Naive thymus-derived CD4-positive, alpha-beta T cell (primary cell): ENCODE data around the gene DRAXIN. TPM values are rescaled to one million over a fixed set of nuclear protein-coding genes. Genes with fewer than 3 reads are reported as not detected.

Experiments used
- ATAC-seq: fragments of 150-1000 bp; cut with Tn5 transposase; 2 replicates; pipeline ENCODE4 v1.10.0; 2021; ENCODE audit warnings: mild to moderate bottlenecking, moderate library complexity
- CTCF ChIA-PET: fragments of 350-600 bp; sonication (Branson Sonifier 250); formaldehyde crosslinking; loops from one replicate; lab custom pipeline; 2021; ENCODE audit warnings: antibody characterized with exemption; lab: Charles Lee
- POLR2A ChIA-PET: fragments of 350-600 bp; sonication (Branson Sonifier 250); formaldehyde crosslinking; loops from one replicate; lab custom pipeline; 2021; ENCODE audit warnings: antibody characterized with exemption, inconsistent platforms; lab: Charles Lee
- DNase-seq, 9 donors: peaks; one replicate each; pipeline versions ENCODE4 v3.0.0 to v3.0.0-alpha.2; 2020 to 2022; ENCODE audit warnings: mixed read lengths in 1 of 9
- H3K27ac ChIP-seq: one replicate; pipeline ENCODE4 v1.7.0; 2013; ENCODE audit warnings: mild to moderate bottlenecking, low read depth, low read length, moderate library complexity
- H3K27me3 ChIP-seq, 2 donors: one replicate each; pipeline ENCODE4 v1.7.0; 2013; ENCODE audit warnings: low read length in 2 of 2, mild to moderate bottlenecking in 2 of 2, moderate library complexity in 2 of 2; ENCODE audit not compliant: control insufficient read depth in 2 of 2, insufficient read depth in 2 of 2
- H3K36me3 ChIP-seq, 3 experiments: 1 replicate in 2 of 3; 2 replicates in 1 of 3; pipeline ENCODE4 v1.7.0; 2013; ENCODE audit warnings: low read length in 3 of 3, mild to moderate bottlenecking in 3 of 3, moderate library complexity in 1 of 3; ENCODE audit not compliant: insufficient read depth in 3 of 3, control insufficient read depth in 2 of 3
- H3K4me1 ChIP-seq, 2 donors: one replicate each; pipeline ENCODE4 v1.7.0; 2013; ENCODE audit warnings: low read length in 2 of 2, mild to moderate bottlenecking in 2 of 2, moderate library complexity in 1 of 2; ENCODE audit not compliant: control insufficient read depth in 2 of 2, insufficient read depth in 2 of 2
- H3K4me3 ChIP-seq: 2 replicates; pipeline ENCODE4 v1.7.0; 2013; ENCODE audit warnings: mild to moderate bottlenecking, low read length
- H3K9me3 ChIP-seq, 3 experiments: 1 replicate in 2 of 3; 2 replicates in 1 of 3; pipeline ENCODE4 v1.7.0; 2013; ENCODE audit warnings: low read length in 3 of 3; ENCODE audit not compliant: control insufficient read depth in 2 of 3
- H3K27ac Mint-ChIP-seq, 9 donors: one replicate each; pipeline ENCODE4 v1.8.0; 2020 to 2022; ENCODE audit warnings: mixed read lengths in 9 of 9, mild to moderate bottlenecking in 8 of 9, moderate library complexity in 5 of 9, inconsistent platforms in 2 of 9
- H3K27me3 Mint-ChIP-seq, 5 donors: one replicate each; pipeline ENCODE4 v1.8.0; 2021 to 2022; ENCODE audit warnings: mixed read lengths in 5 of 5, mild to moderate bottlenecking in 1 of 5
- H3K36me3 Mint-ChIP-seq, 5 donors: one replicate each; pipeline ENCODE4 v1.8.0; 2020 to 2022; ENCODE audit warnings: mixed read lengths in 5 of 5, mild to moderate bottlenecking in 3 of 5, inconsistent platforms in 1 of 5
- H3K4me1 Mint-ChIP-seq, 7 donors: one replicate each; pipeline ENCODE4 v1.8.0; 2020 to 2022; ENCODE audit warnings: mixed read lengths in 7 of 7, mild to moderate bottlenecking in 3 of 7, inconsistent platforms in 1 of 7
- H3K4me3 Mint-ChIP-seq, 10 donors: one replicate each; pipeline ENCODE4 v1.8.0; 2020 to 2022; ENCODE audit warnings: mild to moderate bottlenecking in 10 of 10, mixed read lengths in 10 of 10, moderate library complexity in 6 of 10, inconsistent platforms in 2 of 10
- H3K9me3 Mint-ChIP-seq, 11 donors: one replicate each; pipeline ENCODE4 v1.8.0; 2020 to 2022; ENCODE audit warnings: mixed read lengths in 11 of 11, mild to moderate bottlenecking in 4 of 11, inconsistent platforms in 1 of 11, moderate library complexity in 1 of 11
- intact Hi-C, 2 donors: fragments of 100-400 bp; cut with micrococcal nuclease; formaldehyde crosslinking; loops; one replicate each; pipeline ENCODE4 v1.15.1; 2023
- polyA plus RNA-seq, 2 donors: library from polyadenylated mRNA; unstranded; fragments of 300-500 nt; fragmentation: Illumina TruSeq; gene quantifications; one replicate each; pipeline ENCODE4 v1.2.3, GENCODE V29; 2021
- total RNA-seq, 6 experiments: library from RNA in 5 of 6; stranded (reverse) in 5 of 6; gene quantifications; 1 replicate in 5 of 6; 2 replicates in 1 of 6; pipeline ENCODE4 v1.2.3 and lab custom pipeline; 2021 to 2026

Gene DRAXIN
- total and polyA plus RNA-seq, 7 experiments from 2014 or later: 0.03 to 1.6 (median 0.19) TPM

DNA sequence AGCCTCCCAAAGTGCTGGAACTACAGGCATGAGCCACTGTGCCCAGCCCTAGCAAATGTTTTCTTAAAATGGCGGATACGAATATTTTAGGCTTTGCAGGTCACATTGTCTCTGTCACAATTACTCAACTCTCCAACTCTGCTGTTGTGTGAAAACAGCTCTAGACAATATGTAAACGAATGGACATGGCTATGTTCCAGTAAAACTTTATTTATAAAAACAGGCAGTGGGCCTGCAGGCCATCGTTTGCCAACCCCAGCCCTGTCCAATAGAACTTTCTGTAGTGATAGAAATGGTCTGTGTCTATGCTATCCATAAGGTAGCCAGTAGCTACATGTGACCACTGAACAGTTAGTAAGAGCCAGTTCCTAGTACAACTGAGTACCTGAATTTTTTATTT lies 31.8 kb upstream of the DRAXIN start:
- Histone ChIP-seq H3K27ac (no peak overlapping the region), H3K36me3 (peaks cover 0 to 46% (median 9%) of the 10 kb centered on the region in 3 experiments), H3K9me3 (no peaks in the 10 kb centered on the region), H3K27me3 (no peaks in the 10 kb centered on the region), H3K4me3 (no peak overlapping the region), H3K4me1 (peaks cover 8 to 13% of the 10 kb centered on the region in 2 donors)
- intact Hi-C loops: loop anchor here in 1 of 2 donors (5.0 to 10.0 kb wide), 2 partner anchors 78 to 145 kb away; partner anchors contain the start of genes AGTRAP, CLCN6 and MTHFR
- H3K4me1 Mint-ChIP-seq: peaks cover 8 to 19% (median 10%) of the 10 kb centered on the region in 7 donors
- DNase-seq (no peak), ATAC-seq (no peak)
- H3K36me3 Mint-ChIP-seq: peaks cover 0 to 18% (median 3%) of the 10 kb centered on the region in 5 donors
- no peaks in the 10 kb centered on the region for H3K9me3 Mint-ChIP-seq
- POLR2A ChIA-PET: no interaction called here
- CTCF ChIA-PET: no interaction called here
- H3K27me3 Mint-ChIP-seq: no peaks in the 10 kb centered on the region
- H3K4me3 Mint-ChIP-seq: no peak overlapping the region
- H3K27ac Mint-ChIP-seq: peak overlapping the region in 1 of 9 donors; percentile 32

DNA sequence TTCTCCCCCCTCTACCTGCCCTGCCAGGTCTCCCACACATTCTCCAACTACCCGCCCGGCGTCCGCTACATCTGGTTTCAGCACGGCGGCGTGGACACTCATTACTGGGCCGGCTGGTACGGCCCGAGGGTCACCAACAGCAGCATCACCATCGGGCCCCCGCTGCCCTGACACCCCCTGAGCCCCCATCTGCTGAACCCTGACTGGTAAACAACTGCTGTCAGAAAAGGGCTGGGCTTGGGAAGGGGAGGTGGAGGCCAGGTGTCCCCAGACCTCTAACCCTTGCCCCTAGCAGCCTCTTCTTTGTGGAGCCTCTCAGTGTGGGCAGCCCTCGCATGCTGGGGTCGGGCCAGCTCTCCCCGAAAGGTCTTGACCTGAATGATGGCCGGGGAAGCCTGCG lies 30.4 kb upstream of the DRAXIN start:
- CTCF ChIA-PET: interaction anchor here (1.0 kb wide), 1 partner anchor 59 kb away, joined by 3 read pairs; no protein-coding TSS in a partner anchor
- H3K27me3 ChIP-seq: no peaks in the 10 kb centered on the region
- Mint-ChIP-seq H3K4me3 (no peak overlapping the region), H3K27me3 (no peaks in the 10 kb centered on the region), H3K36me3 (peaks cover 0 to 18% (median 3%) of the 10 kb centered on the region in 5 donors), H3K27ac (peak overlapping the region in 1 of 9 donors; percentile 75), H3K9me3 (no peaks in the 10 kb centered on the region), H3K4me1 (peaks cover 0 to 12% (median 6%) of the 10 kb centered on the region in 7 donors)
- H3K36me3 ChIP-seq: peaks cover 0 to 43% (median 9%) of the 10 kb centered on the region in 3 experiments
- ATAC-seq (no peak), DNase-seq (no peak)
- no peaks in the 10 kb centered on the region for H3K9me3 ChIP-seq
- no peak overlapping the region for H3K4me3 ChIP-seq
- intact Hi-C loops: loop anchor here in 1 of 2 donors (5.0 kb wide), 1 partner anchor 76 kb away; the partner anchor contains the start of gene AGTRAP
- H3K4me1 ChIP-seq: peaks cover 0 to 5% of the 10 kb centered on the region in 2 donors
- H3K27ac ChIP-seq: no peak overlapping the region
- POLR2A ChIA-PET: interaction anchor here (1.8 kb wide), 1 partner anchor 58 kb away, joined by 4 read pairs; no protein-coding TSS in a partner anchor

DNA sequence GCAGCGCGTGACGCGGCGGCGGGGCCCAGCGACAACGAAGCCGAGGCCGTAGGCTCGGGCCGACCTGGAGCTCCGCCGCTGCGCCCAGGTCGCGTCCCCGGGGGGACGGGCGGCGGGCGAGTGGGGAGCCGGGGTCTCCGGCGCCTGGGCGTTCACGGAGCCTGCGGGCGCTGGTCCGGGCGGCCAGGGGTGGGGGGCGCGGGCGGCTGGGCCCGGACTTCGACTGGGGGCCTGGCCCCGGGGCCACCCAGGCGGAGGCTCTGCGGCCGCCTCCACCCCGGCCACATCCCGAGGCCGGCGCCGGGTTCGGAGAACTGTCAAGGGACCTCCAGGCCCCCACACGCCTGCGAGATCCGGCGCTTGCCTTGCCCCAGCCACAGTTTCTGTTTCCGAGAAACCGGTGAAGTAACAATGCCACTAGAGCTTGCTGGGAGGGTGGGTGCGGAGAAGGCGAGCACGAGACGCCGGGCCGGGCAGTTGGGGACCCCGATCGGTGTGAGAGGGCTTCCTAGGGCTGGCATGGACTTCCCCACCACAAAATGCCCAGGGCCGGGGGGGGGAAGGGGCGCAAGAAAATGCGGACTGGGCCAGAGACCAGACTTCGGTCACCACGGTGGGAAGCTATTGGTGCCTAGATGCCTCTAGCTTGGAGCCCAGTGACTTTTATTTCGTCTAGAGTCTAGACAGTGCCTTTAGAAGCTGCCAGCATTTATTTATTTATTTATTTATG lies 27.0 kb upstream of the DRAXIN start:
- no peaks in the 10 kb centered on the region for H3K4me1 ChIP-seq
- H3K27me3 Mint-ChIP-seq: no peaks in the 10 kb centered on the region
- H3K36me3 Mint-ChIP-seq: peaks cover 0 to 18% (median 3%) of the 10 kb centered on the region in 5 donors
- POLR2A ChIA-PET: interaction anchor here (0.5 to 3.7 kb wide), 8 partner anchors 10 to 245 kb away, joined by 3 to 30 read pairs (median 5); partner anchors contain the start of genes FBXO2 and FBXO44
- H3K4me1 Mint-ChIP-seq: peaks cover 0 to 15% (median 0%) of the 10 kb centered on the region in 7 donors
- H3K27ac ChIP-seq: peak overlapping the region; percentile 75
- ATAC-seq (peak; percentile 60), DNase-seq (peak in 5 of 9 donors; percentile 39 to 58 (median 45))
- H3K9me3 ChIP-seq: no peaks in the 10 kb centered on the region
- CTCF ChIA-PET: interaction anchor here (0.6 to 3.4 kb wide), 12 partner anchors 12 to 413 kb away, joined by 3 to 49 read pairs (median 4); partner anchors contain the start of gene FBXO2
- H3K4me3 ChIP-seq: peak overlapping the region; percentile 61
- peak overlapping the region; percentile 74 to 91 (median 86) for H3K4me3 Mint-ChIP-seq
- intact Hi-C loops: loop anchor here (1.0 to 5.0 kb wide), 5 partner anchors 10 to 85 kb away; partner anchors contain the start of genes MAD2L2 (in 2 of the 2), AGTRAP (in 1 of the 2), FBXO2 (in 1 of the 2) and FBXO44 (in 1 of the 2)
- peaks cover 0 to 36% (median 4%) of the 10 kb centered on the region in 3 experiments for H3K36me3 ChIP-seq
- H3K9me3 Mint-ChIP-seq: no peaks in the 10 kb centered on the region
- no peaks in the 10 kb centered on the region for H3K27me3 ChIP-seq
- H3K27ac Mint-ChIP-seq: peak overlapping the region in 7 of 9 donors; percentile 62 to 93 (median 79)

DNA sequence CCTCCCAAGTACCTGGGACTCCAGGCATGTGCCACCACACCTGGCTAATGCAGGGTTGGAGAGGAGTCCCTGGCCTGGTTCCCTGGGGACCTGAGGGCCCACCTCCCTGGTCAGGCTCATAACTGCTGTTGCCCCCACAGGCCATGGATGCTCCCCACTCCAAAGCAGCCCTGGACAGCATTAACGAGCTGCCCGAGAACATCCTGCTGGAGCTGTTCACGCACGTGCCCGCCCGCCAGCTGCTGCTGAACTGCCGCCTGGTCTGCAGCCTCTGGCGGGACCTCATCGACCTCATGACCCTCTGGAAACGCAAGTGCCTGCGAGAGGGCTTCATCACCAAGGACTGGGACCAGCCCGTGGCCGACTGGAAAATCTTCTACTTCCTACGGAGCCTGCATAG lies 23.0 kb upstream of the DRAXIN start:
- no peaks in the 10 kb centered on the region for H3K9me3 Mint-ChIP-seq
- H3K27ac Mint-ChIP-seq: no peak overlapping the region
- intact Hi-C loops: no loop called here
- no peak overlapping the region for H3K4me3 Mint-ChIP-seq
- no peak for ATAC-seq
- Histone ChIP-seq H3K9me3 (no peaks in the 10 kb centered on the region), H3K4me1 (no peaks in the 10 kb centered on the region), H3K36me3 (peaks cover 0 to 23% (median 0%) of the 10 kb centered on the region in 3 experiments), H3K4me3 (no peak overlapping the region), H3K27me3 (no peaks in the 10 kb centered on the region), H3K27ac (no peak overlapping the region)
- no peak for DNase-seq
- H3K4me1 Mint-ChIP-seq: peaks cover 0 to 12% (median 0%) of the 10 kb centered on the region in 7 donors
- CTCF ChIA-PET: no interaction called here
- no peaks in the 10 kb centered on the region for H3K27me3 Mint-ChIP-seq
- POLR2A ChIA-PET: no interaction called here
- peaks cover 0 to 11% (median under 1%) of the 10 kb centered on the region in 5 donors for H3K36me3 Mint-ChIP-seq

DNA sequence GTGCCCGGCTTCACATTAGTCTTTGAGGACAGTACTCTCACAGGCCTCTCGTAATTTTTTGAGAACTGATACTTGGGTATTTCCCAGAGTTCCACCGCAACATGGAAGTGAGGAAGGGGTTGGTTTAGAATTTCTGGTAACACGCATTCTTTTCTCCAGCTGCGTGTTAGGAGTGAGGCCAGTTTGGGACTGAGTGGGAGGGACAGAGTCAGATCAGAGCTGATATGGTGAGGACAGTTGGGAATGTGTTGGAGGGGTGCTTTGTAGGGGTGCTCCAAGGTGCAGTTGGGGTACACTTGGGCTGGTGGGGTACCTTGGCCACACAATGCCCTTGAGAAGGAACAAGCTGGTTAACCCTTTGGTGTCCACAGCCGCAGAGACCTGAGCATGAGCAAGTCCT lies 20.8 kb upstream of the DRAXIN start:
- Mint-ChIP-seq H3K36me3 (peaks cover 0 to 15% (median 4%) of the 10 kb centered on the region in 5 donors), H3K27me3 (no peaks in the 10 kb centered on the region), H3K9me3 (no peaks in the 10 kb centered on the region), H3K27ac (no peak overlapping the region), H3K4me3 (no peak overlapping the region), H3K4me1 (peaks cover 0 to 11% (median 0%) of the 10 kb centered on the region in 7 donors)
- DNase-seq: no peak
- H3K27ac ChIP-seq: no peak overlapping the region
- peak; percentile 24 for ATAC-seq
- CTCF ChIA-PET: no interaction called here
- H3K4me3 ChIP-seq: no peak overlapping the region
- peaks cover 0 to 43% (median 0%) of the 10 kb centered on the region in 3 experiments for H3K36me3 ChIP-seq
- no peaks in the 10 kb centered on the region for H3K9me3 ChIP-seq
- intact Hi-C loops: no loop called here
- H3K4me1 ChIP-seq: no peaks in the 10 kb centered on the region
- no peaks in the 10 kb centered on the region for H3K27me3 ChIP-seq
- POLR2A ChIA-PET: interaction anchor here (1.1 kb wide), 1 partner anchor 39 kb away, joined by 3 read pairs; no protein-coding TSS in a partner anchor

DNA sequence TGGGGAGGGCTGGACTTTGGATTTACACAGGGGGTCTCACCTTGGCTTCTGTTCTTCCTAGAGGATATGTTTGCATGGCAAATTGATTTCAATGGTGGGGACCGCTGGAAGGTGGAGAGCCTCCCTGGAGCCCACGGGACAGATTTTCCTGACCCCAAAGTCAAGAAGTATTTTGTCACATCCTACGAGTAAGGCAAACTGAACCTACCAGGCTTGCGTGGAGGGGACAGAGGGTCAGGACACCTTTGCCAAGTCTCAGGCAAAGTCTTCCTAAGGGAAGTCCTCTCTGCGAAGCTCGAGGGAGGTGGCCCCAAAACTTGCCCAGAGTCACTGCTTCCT lies 20.3 kb upstream of the DRAXIN start:
- no peaks in the 10 kb centered on the region for H3K27me3 ChIP-seq
- Mint-ChIP-seq H3K4me3 (no peak overlapping the region), H3K9me3 (no peaks in the 10 kb centered on the region), H3K4me1 (peaks cover 0 to 7% (median 0%) of the 10 kb centered on the region in 7 donors), H3K36me3 (peaks cover 0 to 16% (median 4%) of the 10 kb centered on the region in 5 donors), H3K27me3 (no peaks in the 10 kb centered on the region), H3K27ac (no peak overlapping the region)
- no peak overlapping the region for H3K4me3 ChIP-seq
- H3K36me3 ChIP-seq: peaks cover 0 to 47% (median 0%) of the 10 kb centered on the region in 3 experiments
- H3K27ac ChIP-seq: no peak overlapping the region
- ATAC-seq: no peak
- ChIA-PET CTCF (no interaction called here), POLR2A (interaction anchor here (1.1 kb wide), 1 partner anchor 38 kb away, joined by 3 read pairs; no protein-coding TSS in a partner anchor)
- H3K4me1 ChIP-seq: no peaks in the 10 kb centered on the region
- H3K9me3 ChIP-seq: no peaks in the 10 kb centered on the region
- intact Hi-C loops: no loop called here
- no peak for DNase-seq
